Gastrocnemius medialis (tissue), 4 donors: ENCODE measurements around the gene CDC37L1.

Source experiments
- CTCF ChIP-seq, 5 experiments: fragments of 450-650 bp in 3 of 5; fragments of 200-600 bp in 2 of 5; sonication (generic) in 2 of 5; IDR thresholded peaks in 4 of 5; conservative IDR thresholded peaks in 1 of 5; 1 replicate in 4 of 5; 2 replicates in 1 of 5; pipeline ENCODE4 v1.5.1; 2016 to 2019; ENCODE audit warnings: antibody characterized with exemption in 5 of 5, mild to moderate bottlenecking in 3 of 5, moderate library complexity in 3 of 5
- POLR2A ChIP-seq, 2 donors: fragments of 450-650 bp; IDR thresholded peaks; one replicate each; pipeline ENCODE4 v1.6.1; 2017; ENCODE audit warnings: antibody characterized with exemption in 2 of 2, mild to moderate bottlenecking in 2 of 2, moderate library complexity in 2 of 2

DNA sequence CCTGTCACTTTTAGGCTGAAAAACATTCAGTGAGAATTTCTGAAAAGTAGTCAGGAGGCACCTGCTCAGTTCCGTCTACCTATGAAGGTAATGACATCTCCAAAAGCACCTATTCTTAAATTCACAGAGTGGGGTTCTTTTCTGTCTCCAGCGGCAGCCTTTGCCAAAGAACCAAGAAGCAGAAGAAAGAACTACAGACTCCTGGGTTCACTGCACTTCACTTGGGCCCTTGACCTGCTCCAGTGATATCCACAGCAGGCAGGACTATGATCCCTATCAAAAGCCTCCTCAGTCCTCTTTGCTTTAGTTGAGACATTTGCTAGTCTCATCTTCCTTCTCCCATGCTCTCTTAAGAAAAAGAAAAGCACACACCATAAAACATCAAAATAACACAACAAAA, 37.0 kb upstream of the CDC37L1 start:
- TF ChIP-seq CTCF (IDR thresholded peaks at IDR 0.05 in 4 of 5, conservative IDR thresholded peaks at IDR 0.05 in 1 of 5) (no peak), POLR2A (IDR thresholded peaks at IDR 0.05) (no peak)
